Lower leg skin (tissue), 3 donors: Measurements from ENCODE around the gene ARHGEF33.

Source experiments
- POLR2A ChIP-seq, 2 donors: fragments of 450-650 bp; IDR thresholded peaks; one replicate each; pipeline ENCODE4 v1.6.1; 2016 to 2017; ENCODE audit warnings: antibody characterized with exemption in 2 of 2, mild to moderate bottlenecking in 1 of 2, moderate library complexity in 1 of 2
- TF ChIP-seq, protein P1 (sequence below), 3 donors: fragments of 450-650 bp; IDR thresholded peaks; one replicate each; pipeline ENCODE4 v1.5.1; 2016; ENCODE audit warnings: antibody characterized with exemption in 3 of 3, mild to moderate bottlenecking in 3 of 3, moderate library complexity in 2 of 3

DNA sequence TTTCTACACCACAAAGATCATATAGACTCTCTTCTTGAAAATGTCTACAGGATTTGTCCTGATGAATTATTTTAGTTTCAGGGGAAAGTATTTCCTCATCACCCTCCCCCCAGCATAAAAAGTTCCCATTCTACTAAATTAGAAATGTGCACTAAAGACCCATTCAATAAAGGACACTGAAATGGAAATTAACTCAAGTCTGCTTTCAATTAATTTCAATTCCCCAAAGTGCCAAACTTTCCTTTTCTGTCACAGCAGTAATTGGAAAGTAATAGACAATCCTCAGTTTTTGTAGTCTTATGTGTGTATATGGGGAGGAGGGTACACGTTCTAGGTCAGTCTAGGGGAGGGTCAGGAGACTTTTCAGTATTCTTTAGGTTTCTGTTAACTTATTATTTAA, 21.5 kb downstream of the ARHGEF33 start:
- TF ChIP-seq, protein P1, sequence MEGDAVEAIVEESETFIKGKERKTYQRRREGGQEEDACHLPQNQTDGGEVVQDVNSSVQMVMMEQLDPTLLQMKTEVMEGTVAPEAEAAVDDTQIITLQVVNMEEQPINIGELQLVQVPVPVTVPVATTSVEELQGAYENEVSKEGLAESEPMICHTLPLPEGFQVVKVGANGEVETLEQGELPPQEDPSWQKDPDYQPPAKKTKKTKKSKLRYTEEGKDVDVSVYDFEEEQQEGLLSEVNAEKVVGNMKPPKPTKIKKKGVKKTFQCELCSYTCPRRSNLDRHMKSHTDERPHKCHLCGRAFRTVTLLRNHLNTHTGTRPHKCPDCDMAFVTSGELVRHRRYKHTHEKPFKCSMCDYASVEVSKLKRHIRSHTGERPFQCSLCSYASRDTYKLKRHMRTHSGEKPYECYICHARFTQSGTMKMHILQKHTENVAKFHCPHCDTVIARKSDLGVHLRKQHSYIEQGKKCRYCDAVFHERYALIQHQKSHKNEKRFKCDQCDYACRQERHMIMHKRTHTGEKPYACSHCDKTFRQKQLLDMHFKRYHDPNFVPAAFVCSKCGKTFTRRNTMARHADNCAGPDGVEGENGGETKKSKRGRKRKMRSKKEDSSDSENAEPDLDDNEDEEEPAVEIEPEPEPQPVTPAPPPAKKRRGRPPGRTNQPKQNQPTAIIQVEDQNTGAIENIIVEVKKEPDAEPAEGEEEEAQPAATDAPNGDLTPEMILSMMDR (IDR thresholded peaks at IDR 0.05) = no peak
- no peak for TF ChIP-seq POLR2A (IDR thresholded peaks at IDR 0.05)
